Right lung (tissue), 5 donors: Measurements from ENCODE around the gene ATP2A1. TPM values are rescaled to one million over a fixed set of nuclear protein-coding genes. Genes with fewer than 3 reads are reported as not detected.
"Not testable (repeated sequence)": the region's sequence is repeated elsewhere in the genome, so short reads cannot be mapped to it uniquely, and the experiment has no call there.

Experiments
- DNase-seq, 2 donors: peaks; one replicate each; pipeline ENCODE4 v3.0.0-alpha.2; 2013
- polyA plus RNA-seq, 5 donors: library from polyadenylated mRNA; unstranded; fragments of 120-200 nt; gene quantifications; one replicate each; pipeline versions ENCODE4 v1.2.1 to v1.2.3, GENCODE V29; 2013; ENCODE audit warnings: inconsistent platforms in 1 of 5, low replicate concordance in 1 of 5; ENCODE audit not compliant: insufficient read length in 5 of 5, insufficient read depth in 1 of 5

Gene ATP2A1
- polyA plus RNA-seq, 5 donors, result 2.2 to 25.4 (median 2.8) TPM

GRCh38 chr16:28880955-28881354 is 2.7 kb downstream of the ATP2A1 start:
- no peak for DNase-seq

- not testable (repeated sequence) for DNase-seq
Observed at GRCh38 chr16:28881565-28881964, 3.3 kb downstream of the ATP2A1 start.

DNA sequence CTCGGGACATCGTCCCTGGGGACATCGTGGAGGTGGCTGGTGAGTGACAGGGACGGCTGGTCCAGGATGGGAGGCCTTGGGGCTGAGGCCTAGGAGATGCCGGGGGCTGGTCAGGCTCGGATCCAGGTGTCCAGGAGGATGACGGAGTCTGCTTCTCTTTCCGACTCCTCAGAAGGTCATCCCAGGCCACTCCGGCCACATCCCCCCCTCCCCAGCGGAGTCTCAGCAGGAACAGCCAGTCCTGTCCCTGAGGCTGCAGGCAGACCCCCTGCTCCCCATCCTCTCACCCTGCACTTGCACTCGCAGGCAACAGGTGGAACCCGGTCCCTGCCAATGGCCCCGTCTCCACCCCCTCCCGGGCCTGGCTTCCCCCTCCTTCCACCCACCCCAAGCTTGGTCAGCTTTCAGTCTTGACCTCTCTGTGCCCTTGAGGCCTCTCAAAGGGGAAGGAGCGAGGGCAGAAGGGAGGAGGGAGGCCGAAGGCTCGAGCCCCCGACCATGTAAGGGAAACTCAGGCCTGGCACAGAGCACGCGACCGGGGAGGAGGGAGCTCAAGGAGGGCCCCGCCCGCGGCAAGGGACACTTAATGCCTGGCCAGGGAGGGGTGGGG is 4.4 kb downstream of the ATP2A1 start:
- no peak for DNase-seq

GRCh38 chr16:28883221-28883996 is 5.1 kb downstream of the ATP2A1 start:
- no peak for DNase-seq

- DNase-seq, result no peak
Observed at GRCh38 chr16:28884045-28884444, 5.8 kb downstream of the ATP2A1 start.

DNA sequence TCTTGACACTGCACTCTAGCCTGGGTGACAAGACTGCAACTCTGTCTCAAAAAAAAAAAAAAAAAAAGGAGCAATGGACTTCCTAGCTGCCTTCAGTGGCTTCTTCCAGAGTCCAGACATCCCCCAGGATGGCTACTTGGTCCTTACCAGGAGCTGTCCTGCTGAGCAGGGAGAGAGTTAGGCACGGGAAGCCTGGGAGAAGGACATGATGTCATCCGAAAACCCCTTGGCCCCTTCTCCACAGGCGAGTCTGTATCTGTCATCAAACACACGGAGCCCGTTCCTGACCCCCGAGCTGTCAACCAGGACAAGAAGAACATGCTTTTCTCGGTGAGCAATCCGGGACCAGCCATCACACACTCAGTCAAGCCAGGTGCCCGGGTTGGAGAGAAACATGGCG is 8.7 kb downstream of the ATP2A1 start:
- no peak for DNase-seq

DNA sequence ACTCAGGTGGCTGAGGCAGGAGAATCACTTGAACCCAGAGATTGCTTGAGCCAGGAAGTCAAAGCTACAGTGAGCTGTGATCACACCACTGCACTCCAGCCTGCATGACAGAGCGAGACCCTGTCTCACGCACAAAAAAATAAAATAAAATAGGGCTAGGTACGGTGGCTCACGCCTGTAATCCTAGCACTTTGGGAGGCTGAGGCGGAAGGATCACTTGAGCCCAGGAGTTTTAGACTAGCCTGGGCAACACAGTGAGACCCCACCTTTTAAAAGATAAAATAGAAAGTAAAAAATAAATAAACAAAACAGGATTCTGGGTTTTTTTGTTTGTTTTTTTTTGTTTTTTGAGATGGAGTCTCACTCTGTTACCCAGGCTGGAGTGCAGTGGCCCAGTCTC is 12.1 kb downstream of the ATP2A1 start:
- not testable (repeated sequence) for DNase-seq

- DNase-seq, result no peak
Observed at GRCh38 chr16:28891964-28892890, 13.9 kb downstream of the ATP2A1 start.

- DNase-seq, result no peak
Observed at GRCh38 chr16:28893291-28893690, 15.0 kb downstream of the ATP2A1 start.

- no peak for DNase-seq
Observed at GRCh38 chr16:28895609-28896008, 17.3 kb downstream of the ATP2A1 start.

DNA sequence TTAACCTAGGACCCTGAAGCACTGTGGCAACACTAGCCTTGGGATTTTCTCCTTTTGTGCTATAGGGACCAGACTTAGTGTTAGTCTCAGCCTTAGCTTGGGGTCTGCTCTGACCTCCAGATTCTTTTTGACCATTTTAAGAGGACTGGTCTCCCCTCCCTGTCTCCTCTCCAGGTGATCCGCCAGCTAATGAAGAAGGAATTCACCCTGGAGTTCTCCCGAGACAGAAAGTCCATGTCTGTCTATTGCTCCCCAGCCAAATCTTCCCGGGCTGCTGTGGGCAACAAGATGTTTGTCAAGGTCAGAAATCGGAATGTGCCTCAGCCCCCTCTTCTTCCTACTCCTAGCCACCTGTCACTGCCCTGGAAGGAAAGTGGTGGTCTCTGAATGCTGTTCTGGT is 19.5 kb downstream of the ATP2A1 start:
- DNase-seq, result no peak

- no peak for DNase-seq
Observed at GRCh38 chr16:28898266-28898665, 20.0 kb downstream of the ATP2A1 start.

GRCh38 chr16:28898942-28899341 is 20.7 kb downstream of the ATP2A1 start:
- DNase-seq, result no peak

GRCh38 chr16:28899882-28900590 is 21.7 kb downstream of the ATP2A1 start:
- DNase-seq, result no peak

DNA sequence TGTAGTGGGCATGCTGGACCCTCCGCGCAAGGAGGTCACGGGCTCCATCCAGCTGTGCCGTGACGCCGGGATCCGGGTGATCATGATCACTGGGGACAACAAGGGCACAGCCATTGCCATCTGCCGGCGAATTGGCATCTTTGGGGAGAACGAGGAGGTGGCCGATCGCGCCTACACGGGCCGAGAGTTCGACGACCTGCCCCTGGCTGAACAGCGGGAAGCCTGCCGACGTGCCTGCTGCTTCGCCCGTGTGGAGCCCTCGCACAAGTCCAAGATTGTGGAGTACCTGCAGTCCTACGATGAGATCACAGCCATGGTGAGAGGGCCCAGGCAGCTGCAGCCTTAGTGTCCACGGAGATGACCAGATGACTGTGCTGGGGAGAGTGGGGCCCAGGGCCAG is 22.3 kb downstream of the ATP2A1 start:
- DNase-seq, result no peak

- DNase-seq, result no peak
Observed at GRCh38 chr16:28901862-28902261, 23.6 kb downstream of the ATP2A1 start.

DNA sequence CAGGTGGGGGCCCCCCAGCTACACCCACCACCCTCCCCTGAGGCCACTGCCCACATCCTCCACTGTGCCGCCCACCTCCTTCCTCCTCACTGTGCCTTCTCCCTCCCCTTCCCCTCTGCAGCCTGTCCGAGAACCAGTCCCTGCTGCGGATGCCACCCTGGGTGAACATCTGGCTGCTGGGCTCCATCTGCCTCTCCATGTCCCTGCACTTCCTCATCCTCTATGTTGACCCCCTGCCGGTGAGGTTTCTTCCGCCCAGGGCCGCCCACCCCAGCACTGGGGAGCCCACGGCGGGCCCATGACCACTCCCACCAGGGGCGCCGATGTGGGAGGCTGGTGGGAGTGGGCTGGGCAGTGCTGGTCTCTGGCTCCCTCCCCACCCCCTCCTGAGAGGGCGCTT is 24.6 kb downstream of the ATP2A1 start:
- DNase-seq, result no peak

DNA sequence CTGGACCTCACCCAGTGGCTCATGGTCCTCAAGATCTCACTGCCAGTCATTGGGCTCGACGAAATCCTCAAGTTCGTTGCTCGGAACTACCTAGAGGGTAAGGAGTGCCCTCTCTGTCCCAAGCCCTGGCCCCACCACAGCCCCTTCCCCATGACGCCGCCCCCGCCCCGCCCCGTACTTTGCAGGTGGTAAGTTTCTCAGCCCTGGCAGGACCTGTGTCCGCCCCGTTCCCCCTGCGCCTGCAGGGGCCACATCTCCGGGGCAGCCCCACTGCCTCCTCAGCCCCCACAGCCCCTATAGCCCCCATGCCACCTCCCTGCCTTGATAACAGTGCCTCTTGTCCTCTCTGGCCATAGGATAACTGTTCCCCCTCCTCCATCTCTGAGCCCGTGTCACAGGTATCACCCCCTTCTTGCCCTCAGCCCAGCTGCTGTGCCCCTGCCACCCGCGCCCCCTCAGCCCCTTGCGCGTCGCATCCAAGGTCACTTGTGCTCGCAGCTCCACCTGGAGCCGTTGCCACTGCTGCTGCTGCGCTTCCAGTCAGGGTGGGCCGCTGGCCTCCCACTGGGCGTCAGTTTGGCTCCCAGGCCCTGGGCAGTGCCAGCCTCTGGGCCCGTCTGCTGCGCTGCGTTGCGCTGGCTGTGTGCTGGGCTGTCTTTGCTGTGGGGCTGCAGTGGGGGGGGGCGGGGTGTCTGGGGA is 25.2 kb downstream of the ATP2A1 start:
- DNase-seq, result no peak

DNA sequence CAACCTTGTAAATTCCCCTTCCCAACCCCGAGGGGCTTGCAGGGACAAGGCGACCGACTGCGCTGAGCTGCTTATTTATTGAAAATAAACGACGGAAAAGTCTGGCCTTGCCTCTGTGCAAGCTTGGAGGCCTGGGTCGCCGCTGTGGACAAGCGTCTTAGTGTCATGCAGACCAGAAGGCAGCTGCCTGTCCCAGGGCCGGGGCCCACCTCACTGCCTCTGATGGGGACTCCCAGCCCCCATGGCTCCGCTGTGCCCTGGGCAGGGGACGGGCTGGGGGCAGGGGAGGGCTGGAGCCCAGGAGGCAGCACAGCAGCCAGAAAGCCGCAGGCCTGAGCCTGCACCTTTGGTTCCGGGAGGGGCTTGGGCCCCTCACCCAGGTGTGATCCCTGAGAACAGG is 26.1 kb downstream of the ATP2A1 start:
- DNase-seq, result no peak

DNA sequence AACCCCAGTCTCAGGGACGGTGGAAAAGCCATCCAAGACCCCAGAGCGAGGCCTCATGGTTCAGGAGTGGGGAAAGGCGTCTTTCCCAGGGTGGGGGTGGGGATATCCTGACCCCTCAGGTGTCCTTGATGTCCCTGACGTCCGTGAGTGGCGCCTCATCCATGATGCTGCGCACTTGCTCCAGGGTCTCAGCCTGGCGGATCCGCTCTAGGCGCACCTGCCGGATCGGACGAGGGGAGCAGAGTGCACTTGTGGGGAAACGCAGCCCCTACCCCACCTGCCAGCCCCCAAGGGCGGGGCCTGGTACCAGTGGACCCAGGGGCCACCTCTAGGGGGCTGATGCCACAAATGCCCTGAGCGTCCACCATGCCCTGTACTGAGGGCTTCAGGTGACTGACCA is 26.5 kb downstream of the ATP2A1 start:
- DNase-seq, result no peak

- DNase-seq, result no peak
Observed at GRCh38 chr16:28905229-28905754, 27.0 kb downstream of the ATP2A1 start.
